Kidney (tissue), 14 donors: Measurements from ENCODE around the gene ANKRD13B. TPM values are rescaled to one million over a fixed set of nuclear protein-coding genes. Genes with fewer than 3 reads are reported as not detected.

Source experiments
- DNase-seq, 5 donors: peaks; one replicate each; pipeline ENCODE4 v3.0.0-alpha.2; 2013 to 2020
- FAIRE-seq: peaks from 2 replicates; lab custom pipeline; 2012; peaks lifted over from hg19 to GRCh38; lab: Jason Lieb, UNC
- H3K27ac ChIP-seq, 2 donors: one replicate each; pipeline ENCODE4 v1.7.0; 2013; ENCODE audit warnings: low read depth in 2 of 2, low read length in 2 of 2, inconsistent platforms in 1 of 2
- H3K27me3 ChIP-seq: one replicate; pipeline ENCODE4 v1.7.1; 2013; ENCODE audit warnings: low read length, inconsistent platforms; ENCODE audit not compliant: control insufficient read depth, insufficient read depth
- H3K36me3 ChIP-seq, 3 donors: one replicate each; pipeline versions ENCODE4 v1.7.0 to v1.7.1; 2013; ENCODE audit warnings: low read length in 3 of 3, control low read depth in 1 of 3, inconsistent platforms in 1 of 3; ENCODE audit not compliant: insufficient read depth in 3 of 3, control insufficient read depth in 2 of 3
- H3K4me1 ChIP-seq, 3 donors: one replicate each; pipeline versions ENCODE4 v1.7.0 to v1.7.1; 2013; ENCODE audit warnings: low read length in 3 of 3, inconsistent platforms in 1 of 3, low read depth in 1 of 3; ENCODE audit not compliant: control insufficient read depth in 2 of 3, insufficient read depth in 2 of 3
- H3K4me3 ChIP-seq, 3 donors: one replicate each; pipeline versions ENCODE4 v1.7.0 to v1.8.1; 2013; ENCODE audit warnings: low read length in 3 of 3, control low read depth in 1 of 3, inconsistent platforms in 1 of 3
- H3K9ac ChIP-seq, 3 donors: one replicate each; pipeline versions ENCODE4 v1.7.0 to v1.7.1; 2013; ENCODE audit warnings: low read length in 3 of 3, control low read depth in 1 of 3, inconsistent platforms in 1 of 3
- H3K9me3 ChIP-seq, 3 donors: one replicate each; pipeline versions ENCODE4 v1.7.0 to v1.7.1; 2013; ENCODE audit warnings: low read length in 3 of 3, control low read depth in 1 of 3, inconsistent platforms in 1 of 3; ENCODE audit not compliant: control insufficient read depth in 2 of 3, insufficient read depth in 1 of 3
- intact Hi-C: fragments of 100-400 bp; cut with DNase I; formaldehyde crosslinking; loops from one replicate; pipeline ENCODE4 v1.11.1; 2022
- polyA plus RNA-seq: library from polyadenylated mRNA; stranded (reverse); fragments of 350-450 nt; fragmentation: Illumina TruSeq; extraction: RNeasy Lipid Tissue Mini Kit (QIAGEN cat#74804); gene quantifications from one replicate; pipeline ENCODE4 v1.2.3, GENCODE V29; 2014; ENCODE audit warnings: low read depth, low replicate concordance; ENCODE audit not compliant: insufficient read depth
- total RNA-seq: library from RNA; stranded (reverse); fragmentation: NEBNext Ultra II Directional; extraction: Animal tissue kit (Norgen Biotek cat#: 25700); gene quantifications from one replicate; pipeline ENCODE4 v1.2.1, GENCODE V29; 2021
- TF ChIP-seq, protein P1 (sequence below): IDR thresholded peaks from 3 replicates; pipeline ENCODE4 v1.5.1; 2012; ENCODE audit warnings: mild to moderate bottlenecking, moderate library complexity, borderline replicate concordance; ENCODE audit not compliant: insufficient read depth; ENCODE audit errors: extremely low read depth
- donor health status: control.
- donor health status: control.
- donor health status: control.
- donor health status: control.
- donor health status: control.
- donor health status: DM: yes; HTN: yes; CAD: no.
- donor health status: Normal renal cell carcinoma (clear cell type).

Gene ANKRD13B
- total and polyA plus RNA-seq, 2 donors from 2014 or later, result 2.8 to 3.3 TPM

GRCh38 chr17:29629839-29630238 lies 36.9 kb downstream of the ANKRD13B start:
- peaks cover 0 to 22% (median 17%) of the 10 kb centered on the region in 3 donors for H3K36me3 ChIP-seq
- H3K9ac ChIP-seq, result no peak overlapping the region
- TF ChIP-seq, protein P1, sequence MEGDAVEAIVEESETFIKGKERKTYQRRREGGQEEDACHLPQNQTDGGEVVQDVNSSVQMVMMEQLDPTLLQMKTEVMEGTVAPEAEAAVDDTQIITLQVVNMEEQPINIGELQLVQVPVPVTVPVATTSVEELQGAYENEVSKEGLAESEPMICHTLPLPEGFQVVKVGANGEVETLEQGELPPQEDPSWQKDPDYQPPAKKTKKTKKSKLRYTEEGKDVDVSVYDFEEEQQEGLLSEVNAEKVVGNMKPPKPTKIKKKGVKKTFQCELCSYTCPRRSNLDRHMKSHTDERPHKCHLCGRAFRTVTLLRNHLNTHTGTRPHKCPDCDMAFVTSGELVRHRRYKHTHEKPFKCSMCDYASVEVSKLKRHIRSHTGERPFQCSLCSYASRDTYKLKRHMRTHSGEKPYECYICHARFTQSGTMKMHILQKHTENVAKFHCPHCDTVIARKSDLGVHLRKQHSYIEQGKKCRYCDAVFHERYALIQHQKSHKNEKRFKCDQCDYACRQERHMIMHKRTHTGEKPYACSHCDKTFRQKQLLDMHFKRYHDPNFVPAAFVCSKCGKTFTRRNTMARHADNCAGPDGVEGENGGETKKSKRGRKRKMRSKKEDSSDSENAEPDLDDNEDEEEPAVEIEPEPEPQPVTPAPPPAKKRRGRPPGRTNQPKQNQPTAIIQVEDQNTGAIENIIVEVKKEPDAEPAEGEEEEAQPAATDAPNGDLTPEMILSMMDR, result no peak
- H3K27me3 ChIP-seq, result no peaks in the 10 kb centered on the region
- H3K4me1 ChIP-seq, result no peaks in the 10 kb centered on the region
- FAIRE-seq, result no peak
- H3K4me3 ChIP-seq, result no peak overlapping the region
- DNase-seq, result no peak
- intact Hi-C loops, result no loop called here
- H3K27ac ChIP-seq, result no peak overlapping the region
- no peaks in the 10 kb centered on the region for H3K9me3 ChIP-seq

GRCh38 chr17:29630630-29631193 lies 37.8 kb downstream of the ANKRD13B start:
- FAIRE-seq (no peak), DNase-seq (no peak)
- H3K36me3 ChIP-seq, result peaks cover 0 to 23% (median 17%) of the 10 kb centered on the region in 3 donors
- TF ChIP-seq, protein P1, result no peak
- intact Hi-C loops, result no loop called here
- H3K4me1 ChIP-seq, result no peaks in the 10 kb centered on the region
- no peak overlapping the region for H3K9ac ChIP-seq
- no peaks in the 10 kb centered on the region for H3K27me3 ChIP-seq
- H3K27ac ChIP-seq, result no peak overlapping the region
- H3K9me3 ChIP-seq, result no peaks in the 10 kb centered on the region
- H3K4me3 ChIP-seq, result no peak overlapping the region

DNA sequence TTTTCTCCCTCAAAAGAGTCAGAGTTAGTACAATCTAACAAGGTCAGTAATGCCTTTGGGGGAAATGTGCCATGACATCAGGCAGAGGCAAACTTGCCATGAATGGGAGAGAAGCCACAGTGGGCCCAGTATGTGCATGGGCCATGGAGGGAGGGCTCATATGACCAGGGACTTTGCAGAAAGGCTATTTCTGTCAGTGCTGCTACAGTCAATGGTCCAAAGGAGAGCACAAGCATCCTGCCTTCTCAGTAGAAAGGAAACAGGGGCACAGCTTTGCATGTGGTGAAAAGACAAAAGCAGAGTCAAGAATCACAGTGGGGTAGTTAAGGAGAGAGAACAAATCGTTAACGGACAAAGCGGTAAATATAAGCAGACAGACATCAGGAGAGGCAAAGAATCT lies 41.0 kb downstream of the ANKRD13B start:
- TF ChIP-seq, protein P1, result no peak
- Histone ChIP-seq H3K36me3 (peaks cover 0 to 29% (median 21%) of the 10 kb centered on the region in 3 donors), H3K9me3 (no peaks in the 10 kb centered on the region), H3K4me3 (no peak overlapping the region), H3K4me1 (no peaks in the 10 kb centered on the region), H3K9ac (no peak overlapping the region), H3K27ac (no peak overlapping the region), H3K27me3 (no peaks in the 10 kb centered on the region)
- intact Hi-C loops, result no loop called here
- no peak for DNase-seq
- FAIRE-seq, result no peak

GRCh38 chr17:29640413-29640812 lies 47.5 kb downstream of the ANKRD13B start:
- FAIRE-seq (no peak), DNase-seq (no peak)
- intact Hi-C loops, result loop anchor here (10.0 kb wide), 1 partner anchor 134 kb away; no protein-coding TSS in a partner anchor
- Histone ChIP-seq H3K9me3 (no peaks in the 10 kb centered on the region), H3K4me1 (peaks cover 9 to 19% (median 17%) of the 10 kb centered on the region in 3 donors), H3K27ac (peak overlapping the region in 1 of 2 donors; percentile 10), H3K27me3 (no peaks in the 10 kb centered on the region), H3K36me3 (peaks cover 0 to 7% (median 4%) of the 10 kb centered on the region in 3 donors), H3K4me3 (no peak overlapping the region), H3K9ac (no peak overlapping the region)
- TF ChIP-seq, protein P1, result no peak
